ENCODE data around the gene PLPP4.

GRCh38 chr10:120628197-120628596 lies 171.2 kb downstream of the PLPP4 start:
- no peak for TF ChIP-seq CTCF (IDR thresholded peaks at IDR 0.05; ENCODE audit: insufficient read depth, low read length)
- no peak for TF ChIP-seq SPI1 (IDR thresholded peaks at IDR 0.05; ENCODE audit: borderline replicate concordance, low read depth)
- no peak for TF ChIP-seq GABPA (IDR thresholded peaks at IDR 0.05; ENCODE audit: low read depth)
- TF ChIP-seq POLR2AphosphoS5 (IDR thresholded peaks at IDR 0.05; ENCODE audit: low read depth) = no peak

Data from HL-60 (cell line).